Left lung (tissue), 10 donors: ENCODE results near the gene RAVER2. TPM values are rescaled to one million over a fixed set of nuclear protein-coding genes. Genes with fewer than 3 reads are reported as not detected.

Experiments used
- ATAC-seq: fragments of 200-7000 bp; cut with Tn5 transposase; one replicate; pipeline ENCODE4 v1.9.1; 2020; ENCODE audit warnings: moderate library complexity
- DNase-seq, 4 donors: peaks; one replicate each; pipeline ENCODE4 v3.0.0-alpha.2; 2013 to 2020
- H3K27ac ChIP-seq, 2 donors: fragments of 200-600 bp; sonication (generic) in 1 of 2; one replicate each; pipeline versions ENCODE4 v1.5.0 to v1.8.0; 2020 to 2021
- H3K27me3 ChIP-seq, 2 donors: fragments of 200-600 bp; sonication (generic) in 1 of 2; one replicate each; pipeline versions ENCODE4 v1.5.0 to v1.8.0; 2020 to 2021
- H3K36me3 ChIP-seq, 2 donors: fragments of 200-600 bp; sonication (generic) in 1 of 2; one replicate each; pipeline versions ENCODE4 v1.5.0 to v1.8.0; 2020 to 2021
- H3K4me1 ChIP-seq, 2 donors: fragments of 200-600 bp; one replicate each; pipeline ENCODE4 v1.8.0; 2021
- H3K4me3 ChIP-seq, 2 donors: fragments of 200-600 bp; sonication (generic) in 1 of 2; one replicate each; pipeline versions ENCODE4 v1.5.0 to v1.8.0; 2020 to 2021; ENCODE audit warnings: mild to moderate bottlenecking in 1 of 2
- H3K9me3 ChIP-seq, 2 donors: fragments of 200-600 bp; sonication (generic) in 1 of 2; one replicate each; pipeline versions ENCODE4 v1.5.0 to v1.8.0; 2020 to 2021
- intact Hi-C, 2 donors: fragments of 100-400 bp; cut with DNase I; formaldehyde crosslinking; loops; one replicate each; pipeline versions ENCODE4 v1.11.2 to v1.14.2; 2022
- polyA plus RNA-seq, 6 donors: library from polyadenylated mRNA; unstranded; fragments of 120-200 nt; gene quantifications; one replicate each; pipeline ENCODE4 v1.2.1, GENCODE V29; 2013; ENCODE audit not compliant: insufficient read length in 6 of 6
- total RNA-seq, 2 donors: library from RNA; stranded (reverse); fragmentation: NEBNext Ultra II Directional; extraction: Animal tissue kit (Norgen Biotek cat#: 25700); gene quantifications; one replicate each; pipeline ENCODE4 v1.2.1, GENCODE V29; 2021
- TF ChIP-seq, protein P1 (sequence below), 2 donors: fragments of 200-600 bp; sonication (generic) in 1 of 2; IDR thresholded peaks; one replicate each; pipeline versions ENCODE4 v1.5.0 to v1.8.0; 2021; ENCODE audit warnings: antibody characterized with exemption in 2 of 2
- donor health status: DM: no; HTN: yes; CAD: no.
- donor health status: DM: no; HTN: no; CAD: no.

The RAVER2 gene
- total and polyA plus RNA-seq, 8 donors: 13.3 to 37.8 (median 32.7) TPM

DNA sequence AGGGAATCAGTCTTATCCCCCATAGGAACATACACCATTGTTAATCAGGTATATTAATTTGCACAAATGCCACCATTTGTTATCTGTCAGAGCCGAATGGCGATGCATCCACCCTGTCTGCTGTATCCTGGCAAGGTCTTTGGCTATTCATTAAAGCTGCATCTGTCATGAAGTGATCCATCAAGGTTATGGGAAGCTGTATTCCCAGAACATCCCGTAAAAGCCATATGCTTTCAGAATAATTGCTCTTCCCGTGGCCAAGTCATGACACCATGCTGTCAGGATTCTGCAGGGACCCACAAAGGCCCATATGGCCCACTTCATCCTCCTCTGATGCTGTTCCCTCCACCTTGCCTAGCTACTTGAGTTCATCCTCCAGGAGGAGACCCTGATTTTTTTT lies 103.9 kb downstream of the RAVER2 start:
- no peaks in the 10 kb centered on the region for H3K27me3 ChIP-seq
- H3K4me3 ChIP-seq: no peak overlapping the region
- TF ChIP-seq, protein P1, sequence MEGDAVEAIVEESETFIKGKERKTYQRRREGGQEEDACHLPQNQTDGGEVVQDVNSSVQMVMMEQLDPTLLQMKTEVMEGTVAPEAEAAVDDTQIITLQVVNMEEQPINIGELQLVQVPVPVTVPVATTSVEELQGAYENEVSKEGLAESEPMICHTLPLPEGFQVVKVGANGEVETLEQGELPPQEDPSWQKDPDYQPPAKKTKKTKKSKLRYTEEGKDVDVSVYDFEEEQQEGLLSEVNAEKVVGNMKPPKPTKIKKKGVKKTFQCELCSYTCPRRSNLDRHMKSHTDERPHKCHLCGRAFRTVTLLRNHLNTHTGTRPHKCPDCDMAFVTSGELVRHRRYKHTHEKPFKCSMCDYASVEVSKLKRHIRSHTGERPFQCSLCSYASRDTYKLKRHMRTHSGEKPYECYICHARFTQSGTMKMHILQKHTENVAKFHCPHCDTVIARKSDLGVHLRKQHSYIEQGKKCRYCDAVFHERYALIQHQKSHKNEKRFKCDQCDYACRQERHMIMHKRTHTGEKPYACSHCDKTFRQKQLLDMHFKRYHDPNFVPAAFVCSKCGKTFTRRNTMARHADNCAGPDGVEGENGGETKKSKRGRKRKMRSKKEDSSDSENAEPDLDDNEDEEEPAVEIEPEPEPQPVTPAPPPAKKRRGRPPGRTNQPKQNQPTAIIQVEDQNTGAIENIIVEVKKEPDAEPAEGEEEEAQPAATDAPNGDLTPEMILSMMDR (IDR thresholded peaks at IDR 0.05): no peak
- ATAC-seq (no peak), DNase-seq (no peak)
- H3K9me3 ChIP-seq: no peaks in the 10 kb centered on the region
- H3K36me3 ChIP-seq: peaks cover 0 to 100% of the 10 kb centered on the region in 2 donors
- no peak overlapping the region for H3K27ac ChIP-seq
- H3K4me1 ChIP-seq: peaks cover 0 to 7% of the 10 kb centered on the region in 2 donors
- intact Hi-C loops: no loop called here

DNA sequence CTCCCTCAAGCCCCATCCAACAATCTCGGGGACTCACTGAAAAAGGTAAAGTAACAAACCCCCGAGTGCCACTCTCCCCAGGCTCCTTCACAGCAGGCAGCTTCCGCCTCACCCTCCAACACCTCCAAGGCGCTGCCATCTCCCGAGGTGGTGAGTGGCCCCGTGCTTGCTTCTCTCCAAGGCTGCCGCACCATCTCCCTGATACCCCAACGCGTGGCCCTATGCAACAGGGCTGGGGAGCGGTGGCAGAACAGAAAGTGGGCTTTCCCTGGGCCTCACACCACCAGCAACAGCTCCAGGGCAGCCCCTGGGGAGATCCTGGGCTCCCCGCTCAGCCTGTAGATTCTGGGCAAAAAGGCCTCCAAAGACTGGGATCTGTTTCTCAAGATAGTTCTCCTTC lies 105.1 kb downstream of the RAVER2 start:
- Histone ChIP-seq H3K27me3 (no peaks in the 10 kb centered on the region), H3K27ac (no peak overlapping the region), H3K36me3 (peaks cover 0 to 100% of the 10 kb centered on the region in 2 donors), H3K9me3 (no peaks in the 10 kb centered on the region), H3K4me3 (no peak overlapping the region), H3K4me1 (peaks cover 0 to 7% of the 10 kb centered on the region in 2 donors)
- no peak for DNase-seq
- TF ChIP-seq, protein P1 (IDR thresholded peaks at IDR 0.05): no peak
- intact Hi-C loops: no loop called here
- ATAC-seq: no peak

DNA sequence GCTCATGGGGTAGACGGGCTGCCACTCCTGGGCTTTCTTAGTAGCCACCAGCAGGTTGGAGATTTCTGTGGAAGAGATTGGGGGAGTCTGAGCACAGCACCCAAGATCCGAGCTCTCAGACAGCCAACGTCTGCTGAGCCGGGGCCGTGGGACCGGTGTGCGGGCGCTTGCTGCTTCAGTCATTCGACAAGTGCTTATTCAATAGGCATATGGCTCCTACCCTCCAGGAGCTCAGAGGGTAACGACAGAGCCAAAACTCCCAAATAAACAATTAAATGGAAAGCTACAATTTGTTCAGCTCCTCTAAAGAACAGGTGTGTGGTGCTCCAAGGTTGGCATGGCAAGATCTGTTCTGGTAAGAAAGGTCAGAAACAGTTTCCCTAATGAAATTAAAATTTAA lies 106.0 kb downstream of the RAVER2 start:
- no peaks in the 10 kb centered on the region for H3K27me3 ChIP-seq
- no peak for DNase-seq
- H3K4me1 ChIP-seq: peaks cover 0 to 7% of the 10 kb centered on the region in 2 donors
- no peak overlapping the region for H3K4me3 ChIP-seq
- no peaks in the 10 kb centered on the region for H3K9me3 ChIP-seq
- H3K36me3 ChIP-seq: peaks cover 0 to 100% of the 10 kb centered on the region in 2 donors
- no peak overlapping the region for H3K27ac ChIP-seq
- TF ChIP-seq, protein P1 (IDR thresholded peaks at IDR 0.05): no peak
- ATAC-seq: no peak
- intact Hi-C loops: no loop called here

DNA sequence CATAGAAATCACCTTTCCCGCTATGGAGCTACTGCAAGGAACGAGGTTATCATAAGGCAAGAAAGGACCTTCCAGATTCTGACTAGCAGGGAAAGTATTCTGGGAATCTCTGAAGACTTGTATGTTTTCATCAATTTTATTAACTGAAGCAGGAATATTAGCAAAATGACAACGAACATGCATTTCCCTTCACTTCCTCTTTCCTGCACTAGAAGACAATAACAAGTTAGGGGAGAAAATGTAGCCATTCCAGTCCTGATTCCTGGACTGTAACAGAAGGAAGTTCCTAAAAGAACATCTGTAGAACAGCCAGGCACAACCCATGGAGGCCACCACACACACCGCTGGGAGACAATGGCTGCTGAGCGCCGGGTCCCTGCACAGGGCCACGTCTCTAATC lies 106.8 kb downstream of the RAVER2 start:
- Histone ChIP-seq H3K27ac (no peak overlapping the region), H3K36me3 (peaks cover 0 to 100% of the 10 kb centered on the region in 2 donors), H3K4me1 (peaks cover 0 to 7% of the 10 kb centered on the region in 2 donors)

DNA sequence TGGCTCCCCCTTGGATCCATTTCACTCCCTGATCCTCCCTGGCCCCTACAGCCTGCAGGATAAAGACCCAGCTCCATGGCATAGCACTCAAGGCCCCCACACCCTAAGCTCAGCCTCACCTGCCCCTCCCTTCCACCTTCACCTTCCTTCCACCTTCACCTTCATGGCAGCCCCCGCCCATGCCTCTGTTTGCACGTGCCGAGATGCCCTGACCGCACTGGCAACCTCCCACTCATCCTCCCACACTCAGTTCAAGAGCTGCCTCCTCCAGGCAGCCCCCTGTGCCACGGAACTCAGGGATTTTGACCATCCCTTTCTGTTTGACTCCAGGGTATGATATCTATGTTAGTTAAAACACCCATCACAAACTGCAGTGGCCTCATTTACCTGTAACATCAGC lies 109.8 kb downstream of the RAVER2 start:
- no peaks in the 10 kb centered on the region for H3K9me3 ChIP-seq
- no peak overlapping the region for H3K27ac ChIP-seq
- peaks cover 0 to 100% of the 10 kb centered on the region in 2 donors for H3K36me3 ChIP-seq
- DNase-seq: no peak
- H3K4me3 ChIP-seq: no peak overlapping the region
- no peak for ATAC-seq
- intact Hi-C loops: no loop called here
- H3K27me3 ChIP-seq: no peaks in the 10 kb centered on the region
- TF ChIP-seq, protein P1 (IDR thresholded peaks at IDR 0.05): no peak
- H3K4me1 ChIP-seq: peaks cover 0 to 7% of the 10 kb centered on the region in 2 donors

More for the DNA sequence above, 106.8 kb downstream of the RAVER2 start:
- ATAC-seq: no peak
- H3K9me3 ChIP-seq: no peaks in the 10 kb centered on the region
- no peak overlapping the region for H3K4me3 ChIP-seq
- intact Hi-C loops: no loop called here
- TF ChIP-seq, protein P1 (IDR thresholded peaks at IDR 0.05): no peak
- H3K27me3 ChIP-seq: no peaks in the 10 kb centered on the region
- DNase-seq: no peak
